ENCODE data around the gene PTPRZ1. TPM values are rescaled to one million over a fixed set of nuclear protein-coding genes. Genes with fewer than 3 reads are reported as not detected.

PTPRZ1 gene
- total and polyA plus RNA-seq, 9 donors, result 0.45 to 2.0 (median 0.83) TPM

GRCh38 chr7:121890833-121891232 lies 17.9 kb downstream of the PTPRZ1 start:
- Histone ChIP-seq H3K4me1 (ENCODE audit: insufficient read depth) (no peaks in the 10 kb centered on the region), H3K4me3 (no peak overlapping the region), H3K27ac (no peak overlapping the region), H3K27me3 (no peaks in the 10 kb centered on the region), H3K36me3 (no peaks in the 10 kb centered on the region), H3K9me3 (no peaks in the 10 kb centered on the region)
- intact Hi-C loops (cut with DNase I), result no loop called here
- DNase-seq, result no peak
- WGBS, 3 donors, result 74 to 84% (median 78%) methylated on average over 2 of the region's 2 CpGs
- TF ChIP-seq POLR2A (IDR thresholded peaks at IDR 0.05) (no peak), CTCF (IDR thresholded peaks at IDR 0.05) (no peak), EP300 (IDR thresholded peaks at IDR 0.05) (no peak)

- Histone ChIP-seq H3K27me3 (no peaks in the 10 kb centered on the region), H3K4me3 (no peak overlapping the region), H3K27ac (no peak overlapping the region), H3K4me1 (ENCODE audit: insufficient read depth) (no peaks in the 10 kb centered on the region), H3K9me3 (no peaks in the 10 kb centered on the region), H3K36me3 (no peaks in the 10 kb centered on the region)
- TF ChIP-seq CTCF (IDR thresholded peaks at IDR 0.05), result no peak
- no peak for TF ChIP-seq POLR2A (IDR thresholded peaks at IDR 0.05)
- TF ChIP-seq EP300 (IDR thresholded peaks at IDR 0.05), result no peak
- intact Hi-C loops (cut with DNase I), result no loop called here
- WGBS, 3 donors, result 32 to 44% (median 39%) methylated on average over 2 of the region's 2 CpGs
- no peak for DNase-seq
These were observed 18.8 kb downstream of the PTPRZ1 start for GRCh38 chr7:121891731-121892130.

- no peak for DNase-seq
- H3K4me3 ChIP-seq, result no peak overlapping the region
- WGBS, 3 donors, result 10 to 17% (median 11%) methylated on average over 2 of the region's 2 CpGs
- no peaks in the 10 kb centered on the region for H3K36me3 ChIP-seq
- H3K27ac ChIP-seq, result no peak overlapping the region
- no peaks in the 10 kb centered on the region for H3K4me1 ChIP-seq (ENCODE audit: insufficient read depth)
- no peak for TF ChIP-seq POLR2A (IDR thresholded peaks at IDR 0.05)
- no peak for TF ChIP-seq EP300 (IDR thresholded peaks at IDR 0.05)
- TF ChIP-seq CTCF (IDR thresholded peaks at IDR 0.05), result no peak
- H3K27me3 ChIP-seq, result no peaks in the 10 kb centered on the region
- H3K9me3 ChIP-seq, result no peaks in the 10 kb centered on the region
- intact Hi-C loops (cut with DNase I), result no loop called here
These were observed 28.1 kb downstream of the PTPRZ1 start for GRCh38 chr7:121901026-121901425.

- no peak for DNase-seq
- Histone ChIP-seq H3K4me3 (no peak overlapping the region), H3K27ac (no peak overlapping the region), H3K27me3 (no peaks in the 10 kb centered on the region), H3K9me3 (no peaks in the 10 kb centered on the region), H3K36me3 (no peaks in the 10 kb centered on the region), H3K4me1 (ENCODE audit: insufficient read depth) (no peaks in the 10 kb centered on the region)
- WGBS, 3 donors, result 72 to 89% (median 77%) methylated on average over 2 of the region's 2 CpGs
- intact Hi-C loops (cut with DNase I), result no loop called here
- TF ChIP-seq EP300 (IDR thresholded peaks at IDR 0.05), result no peak
- TF ChIP-seq POLR2A (IDR thresholded peaks at IDR 0.05), result no peak
- TF ChIP-seq CTCF (IDR thresholded peaks at IDR 0.05), result no peak
These were observed 31.2 kb downstream of the PTPRZ1 start for GRCh38 chr7:121904120-121904519.

DNA sequence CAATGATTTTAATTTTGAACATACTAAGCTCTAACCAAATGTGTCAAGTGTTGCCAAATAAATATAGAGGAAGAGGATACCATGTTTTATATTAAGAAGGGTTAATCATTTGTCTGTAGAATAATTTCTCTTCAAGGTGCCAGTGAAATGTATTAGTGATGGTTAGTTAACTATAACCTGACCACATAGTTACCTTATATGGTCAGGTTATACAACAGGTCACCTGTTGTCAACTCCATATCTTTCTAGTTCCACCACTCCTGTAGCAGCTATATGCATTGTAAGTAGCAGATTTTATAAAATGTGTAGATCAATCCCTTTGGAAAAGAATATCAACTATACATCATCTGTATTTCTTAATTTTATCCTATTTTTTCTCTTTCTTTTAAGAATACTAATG lies 35.1 kb downstream of the PTPRZ1 start:
- no peak overlapping the region for H3K27ac ChIP-seq
- no peaks in the 10 kb centered on the region for H3K36me3 ChIP-seq
- no peak for DNase-seq
- no peaks in the 10 kb centered on the region for H3K9me3 ChIP-seq
- H3K27me3 ChIP-seq, result no peaks in the 10 kb centered on the region
- TF ChIP-seq EP300 (IDR thresholded peaks at IDR 0.05) (no peak), CTCF (IDR thresholded peaks at IDR 0.05) (no peak), POLR2A (IDR thresholded peaks at IDR 0.05) (no peak)
- intact Hi-C loops (cut with DNase I), result no loop called here
- peaks cover 2% of the 10 kb centered on the region for H3K4me1 ChIP-seq (ENCODE audit: insufficient read depth)
- H3K4me3 ChIP-seq, result no peak overlapping the region
